GM18499 (cell line): ENCODE measurements around the gene CTXND1.

Experiments used
- ATAC-seq: cut with Tn5 transposase; IDR thresholded peaks from one replicate; pipeline ENCODE4 v1.9.1; 2021; ENCODE audit warnings: moderate number of reproducible peaks; ENCODE audit not compliant: insufficient read depth, unreplicated experiment

The CTXND1 gene

GRCh38 chr15:80184554-80184953 lies 67.5 kb downstream of the CTXND1 start:
- ATAC-seq, result no peak

GRCh38 chr15:80183886-80184285 lies 68.1 kb downstream of the CTXND1 start:
- ATAC-seq, result no peak

GRCh38 chr15:80183306-80183705 lies 68.7 kb downstream of the CTXND1 start:
- ATAC-seq, result no peak

GRCh38 chr15:80182611-80183261 lies 69.3 kb downstream of the CTXND1 start:
- no peak for ATAC-seq

GRCh38 chr15:80180986-80181385 lies 71.0 kb downstream of the CTXND1 start:
- ATAC-seq, result no peak

GRCh38 chr15:80180468-80180867 lies 71.5 kb downstream of the CTXND1 start:
- ATAC-seq, result no peak

- no peak for ATAC-seq
Observed at GRCh38 chr15:80179935-80180334, 72.1 kb downstream of the CTXND1 start.

GRCh38 chr15:80179025-80179759 lies 72.8 kb downstream of the CTXND1 start:
- ATAC-seq, result no peak

- no peak for ATAC-seq
Observed at GRCh38 chr15:80177156-80177555, 74.9 kb downstream of the CTXND1 start.

- ATAC-seq, result no peak
Observed at GRCh38 chr15:80176443-80176842, 75.6 kb downstream of the CTXND1 start.

- no peak for ATAC-seq
Observed at GRCh38 chr15:80175436-80175835, 76.6 kb downstream of the CTXND1 start.

- ATAC-seq, result no peak
Observed at GRCh38 chr15:80174017-80174746, 77.8 kb downstream of the CTXND1 start.

GRCh38 chr15:80173022-80173759 lies 78.8 kb downstream of the CTXND1 start:
- ATAC-seq, result no peak

GRCh38 chr15:80172401-80172800 lies 79.6 kb downstream of the CTXND1 start:
- no peak for ATAC-seq

- ATAC-seq, result no peak
Observed at GRCh38 chr15:80171787-80172186, 80.2 kb downstream of the CTXND1 start.

- no peak for ATAC-seq
Observed at GRCh38 chr15:80170596-80170995, 81.4 kb downstream of the CTXND1 start.

- ATAC-seq, result no peak
Observed at GRCh38 chr15:80169768-80170357, 82.2 kb downstream of the CTXND1 start.

GRCh38 chr15:80168421-80168820 lies 83.6 kb downstream of the CTXND1 start:
- no peak for ATAC-seq

GRCh38 chr15:80167936-80168335 lies 84.1 kb downstream of the CTXND1 start:
- no peak for ATAC-seq

GRCh38 chr15:80163897-80164296 lies 88.1 kb downstream of the CTXND1 start:
- ATAC-seq, result no peak
